ENCODE measurements around the gene EXOC6.

Gene EXOC6

DNA sequence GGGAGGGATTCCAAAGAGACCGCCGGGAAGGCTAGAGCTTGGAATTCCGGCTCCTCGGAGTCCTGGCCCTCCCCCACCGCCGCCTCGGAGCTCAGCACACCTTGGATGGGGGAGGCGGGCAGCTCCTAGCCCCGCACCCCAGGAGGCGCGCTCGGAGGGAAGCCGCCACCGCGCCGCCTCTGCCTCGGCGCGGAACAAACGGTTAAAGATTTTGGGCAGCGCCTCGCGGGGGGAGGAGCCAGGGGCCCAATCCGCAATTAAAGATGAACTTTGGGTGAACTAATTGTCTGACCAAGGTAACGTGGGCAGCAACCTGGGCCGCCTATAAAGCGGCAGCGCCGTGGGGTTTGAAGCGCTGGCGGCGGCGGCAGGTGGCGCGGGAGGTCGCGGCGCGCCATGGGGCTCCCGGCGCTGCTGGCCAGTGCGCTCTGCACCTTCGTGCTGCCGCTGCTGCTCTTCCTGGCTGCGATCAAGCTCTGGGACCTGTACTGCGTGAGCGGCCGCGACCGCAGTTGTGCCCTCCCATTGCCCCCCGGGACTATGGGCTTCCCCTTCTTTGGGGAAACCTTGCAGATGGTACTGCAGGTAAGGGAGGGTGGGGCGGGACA lies 225.3 kb downstream of the EXOC6 start, which contains the start of gene CYP26A1:
Gene CYP26A1, plus strand, starts transcription at position 355 of the 608 bp plus-strand sequence. Its CDS starts 42 bp downstream, at position 397.
- H3K27ac ChIP-seq, result no peak within 1 kb of the TSS
- no peak for DNase-seq (ENCODE audit: low read depth, low spot score)

DNA sequence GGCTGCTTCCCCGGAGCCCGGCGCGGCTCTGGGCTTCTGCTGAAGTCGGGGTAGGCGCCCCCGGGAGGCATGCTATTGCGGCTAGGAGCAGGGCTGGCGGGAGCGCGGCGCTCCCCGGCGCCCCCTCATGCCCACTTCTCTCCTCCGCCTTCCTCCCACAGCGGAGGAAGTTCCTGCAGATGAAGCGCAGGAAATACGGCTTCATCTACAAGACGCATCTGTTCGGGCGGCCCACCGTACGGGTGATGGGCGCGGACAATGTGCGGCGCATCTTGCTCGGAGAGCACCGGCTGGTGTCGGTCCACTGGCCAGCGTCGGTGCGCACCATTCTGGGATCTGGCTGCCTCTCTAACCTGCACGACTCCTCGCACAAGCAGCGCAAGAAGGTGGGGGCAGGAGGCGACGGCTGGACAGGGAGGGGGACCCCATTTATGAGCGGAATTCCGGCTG lies 225.9 kb downstream of the EXOC6 start:
- H3K27ac ChIP-seq, result no peak overlapping the region
- no peak for DNase-seq (ENCODE audit: low read depth, low spot score)

DNA sequence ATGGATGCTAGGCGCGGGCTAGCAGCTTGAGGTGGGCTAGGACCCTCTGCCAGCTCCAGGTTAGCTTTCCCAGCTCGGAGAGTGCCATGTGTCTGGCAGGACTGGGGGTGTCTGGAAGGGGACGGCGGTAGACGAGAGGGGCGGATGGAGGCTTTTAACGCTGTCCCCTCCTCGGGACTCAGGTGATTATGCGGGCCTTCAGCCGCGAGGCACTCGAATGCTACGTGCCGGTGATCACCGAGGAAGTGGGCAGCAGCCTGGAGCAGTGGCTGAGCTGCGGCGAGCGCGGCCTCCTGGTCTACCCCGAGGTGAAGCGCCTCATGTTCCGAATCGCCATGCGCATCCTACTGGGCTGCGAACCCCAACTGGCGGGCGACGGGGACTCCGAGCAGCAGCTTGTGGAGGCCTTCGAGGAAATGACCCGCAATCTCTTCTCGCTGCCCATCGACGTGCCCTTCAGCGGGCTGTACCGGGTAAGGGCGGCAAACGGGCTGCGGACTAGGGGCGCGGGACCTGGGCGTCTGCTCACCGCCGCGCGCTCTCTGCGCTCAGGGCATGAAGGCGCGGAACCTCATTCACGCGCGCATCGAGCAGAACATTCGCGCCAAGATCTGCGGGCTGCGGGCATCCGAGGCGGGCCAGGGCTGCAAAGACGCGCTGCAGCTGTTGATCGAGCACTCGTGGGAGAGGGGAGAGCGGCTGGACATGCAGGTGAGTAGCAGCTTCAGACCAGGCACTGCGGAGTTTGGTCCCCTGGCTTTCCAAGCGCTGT lies 226.5 kb downstream of the EXOC6 start:
- DNase-seq (ENCODE audit: low read depth, low spot score), result no peak
- H3K27ac ChIP-seq, result no peak overlapping the region

DNA sequence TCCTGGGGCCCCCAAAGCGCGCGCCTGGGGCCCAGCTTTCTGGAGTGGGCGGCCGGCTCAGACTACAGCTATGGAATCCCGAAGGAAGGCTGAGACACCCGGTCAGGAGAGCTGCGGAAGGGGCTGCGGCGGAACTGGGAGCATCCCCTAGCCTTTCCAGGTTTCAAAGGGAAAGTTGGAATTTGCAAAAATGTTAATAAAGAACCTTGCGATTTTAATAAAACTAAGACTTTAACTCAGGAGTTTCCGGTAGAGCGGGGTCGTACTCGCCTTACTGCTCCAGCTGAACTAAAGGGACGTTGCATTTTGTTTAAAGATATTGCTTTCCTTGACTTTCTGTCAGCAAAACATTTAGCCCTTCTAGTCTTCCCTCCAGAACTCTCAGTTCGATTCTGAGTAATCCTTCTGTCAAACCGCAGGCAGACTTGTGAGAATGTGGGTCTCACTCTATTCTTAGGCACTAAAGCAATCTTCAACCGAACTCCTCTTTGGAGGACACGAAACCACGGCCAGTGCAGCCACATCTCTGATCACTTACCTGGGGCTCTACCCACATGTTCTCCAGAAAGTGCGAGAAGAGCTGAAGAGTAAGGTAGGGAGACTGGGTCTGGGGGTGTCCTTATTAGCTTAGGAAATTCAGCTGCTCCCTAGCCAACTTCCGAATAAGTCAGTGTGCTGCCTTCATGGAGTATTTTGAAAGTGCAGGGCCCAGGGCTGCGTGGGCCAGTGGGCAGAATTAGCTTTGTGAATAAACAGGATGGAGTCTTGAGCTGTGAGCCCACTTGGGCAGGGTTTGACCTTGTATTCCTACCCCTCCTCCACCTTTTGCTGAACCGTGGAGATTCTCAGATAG lies 227.3 kb downstream of the EXOC6 start:
- no peak for DNase-seq (ENCODE audit: low read depth, low spot score)
- no peak overlapping the region for H3K27ac ChIP-seq

DNA sequence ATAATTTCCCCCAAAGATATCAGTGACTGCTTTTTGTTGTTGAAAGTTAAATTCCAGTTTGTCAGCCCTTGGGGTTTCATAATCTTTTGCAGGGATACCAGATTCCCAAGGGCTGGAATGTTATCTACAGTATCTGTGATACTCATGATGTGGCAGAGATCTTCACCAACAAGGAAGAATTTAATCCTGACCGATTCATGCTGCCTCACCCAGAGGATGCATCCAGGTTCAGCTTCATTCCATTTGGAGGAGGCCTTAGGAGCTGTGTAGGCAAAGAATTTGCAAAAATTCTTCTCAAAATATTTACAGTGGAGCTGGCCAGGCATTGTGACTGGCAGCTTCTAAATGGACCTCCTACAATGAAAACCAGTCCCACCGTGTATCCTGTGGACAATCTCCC lies 228.6 kb downstream of the EXOC6 start:
- H3K27ac ChIP-seq, result no peak overlapping the region

DNA sequence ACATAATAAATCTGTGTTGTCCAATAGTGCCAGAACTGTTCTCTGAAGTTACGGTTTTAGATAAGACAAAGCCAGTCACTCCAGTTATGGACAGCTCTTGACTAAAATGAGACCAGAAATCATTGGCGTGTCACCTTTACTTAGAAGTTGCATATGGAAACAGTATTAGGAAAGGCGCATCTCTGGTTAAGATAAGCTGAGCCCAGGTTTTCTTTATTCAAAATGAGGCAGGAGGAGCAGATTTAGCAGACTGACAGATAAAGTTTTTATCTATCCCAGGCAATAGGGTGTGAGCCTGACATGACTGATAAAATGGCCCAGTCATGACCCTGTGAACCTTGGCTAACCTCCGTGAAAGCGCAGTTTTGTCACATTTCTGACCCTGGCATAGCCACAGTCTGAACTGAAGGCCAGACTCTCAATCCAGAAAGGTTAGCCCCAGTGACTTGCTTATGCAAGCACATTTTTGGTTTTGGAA lies 229.6 kb downstream of the EXOC6 start:
- no peak overlapping the region for H3K27ac ChIP-seq
- DNase-seq (ENCODE audit: low read depth, low spot score), result no peak

More for the DNA sequence above, 228.6 kb downstream of the EXOC6 start:
- DNase-seq (ENCODE audit: low read depth, low spot score), result no peak

DNA sequence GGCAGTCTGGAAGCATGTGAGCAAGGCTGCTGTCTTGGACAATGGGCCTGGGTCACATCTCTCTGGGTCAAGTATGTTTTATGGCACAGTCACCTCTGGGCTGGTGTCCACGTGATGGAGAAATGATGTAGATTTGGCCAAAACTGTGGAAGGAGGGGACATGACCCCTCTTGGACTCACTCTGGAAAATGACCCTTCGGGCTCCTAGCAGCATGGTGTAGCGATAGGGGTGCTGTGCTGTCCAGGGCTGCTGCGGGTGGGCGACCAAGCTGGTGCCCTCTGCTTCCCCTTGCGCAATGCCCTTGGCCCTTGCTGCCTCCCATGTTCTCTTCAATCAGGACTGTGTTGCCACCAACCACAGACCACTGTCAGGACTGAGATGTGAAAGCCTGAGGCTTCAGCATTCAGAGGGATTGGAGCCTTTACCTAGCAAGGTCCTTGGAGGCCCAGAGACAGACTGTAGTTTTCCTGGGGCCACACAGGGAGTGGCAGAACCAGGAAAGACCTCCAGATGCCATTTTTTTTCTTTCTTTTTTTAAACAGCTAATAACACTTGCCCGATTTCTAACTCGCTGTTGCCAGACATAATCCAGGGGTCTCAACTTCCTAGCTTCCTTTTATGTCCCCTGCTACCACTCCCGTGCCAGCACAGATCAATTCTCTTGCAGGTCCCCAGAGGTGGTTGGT lies 231.5 kb downstream of the EXOC6 start:
- no peak for DNase-seq (ENCODE audit: low read depth, low spot score)
- no peak overlapping the region for H3K27ac ChIP-seq

DNA sequence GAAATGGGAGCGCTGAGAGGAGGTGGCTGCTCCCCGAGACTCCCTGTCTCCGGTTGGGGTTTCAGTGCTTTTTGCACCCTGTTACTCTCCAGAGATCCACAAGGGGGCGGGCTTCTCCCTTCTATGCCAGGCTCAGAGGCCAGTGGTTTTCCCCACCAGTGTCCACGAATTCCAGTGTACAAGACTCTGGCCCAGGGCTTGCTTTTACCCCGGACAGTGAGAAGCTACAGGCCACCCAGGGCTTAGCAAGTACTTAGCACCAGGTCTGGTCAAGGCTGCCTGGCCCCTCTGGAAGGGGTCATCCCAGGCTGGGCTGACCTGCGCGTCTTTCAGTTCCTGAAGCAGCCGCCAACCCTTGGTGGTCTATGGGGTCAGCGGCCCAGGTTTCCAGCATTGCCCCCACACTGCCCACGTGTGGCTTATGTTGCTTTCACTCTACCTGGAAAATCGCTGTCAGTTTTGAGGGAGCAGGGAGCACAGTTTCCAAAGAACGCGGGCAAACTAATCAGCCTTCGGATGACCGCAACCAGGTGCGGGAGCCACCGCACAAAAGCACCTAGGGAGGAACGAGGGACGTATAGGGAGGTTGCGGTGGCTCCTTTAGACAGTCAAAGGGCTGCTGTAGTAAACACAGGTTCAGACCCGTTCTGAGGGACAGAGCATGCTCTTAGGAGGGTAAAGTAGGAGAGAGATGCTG lies 232.2 kb downstream of the EXOC6 start:
- no peak for DNase-seq (ENCODE audit: low read depth, low spot score)
- no peak overlapping the region for H3K27ac ChIP-seq

DNA sequence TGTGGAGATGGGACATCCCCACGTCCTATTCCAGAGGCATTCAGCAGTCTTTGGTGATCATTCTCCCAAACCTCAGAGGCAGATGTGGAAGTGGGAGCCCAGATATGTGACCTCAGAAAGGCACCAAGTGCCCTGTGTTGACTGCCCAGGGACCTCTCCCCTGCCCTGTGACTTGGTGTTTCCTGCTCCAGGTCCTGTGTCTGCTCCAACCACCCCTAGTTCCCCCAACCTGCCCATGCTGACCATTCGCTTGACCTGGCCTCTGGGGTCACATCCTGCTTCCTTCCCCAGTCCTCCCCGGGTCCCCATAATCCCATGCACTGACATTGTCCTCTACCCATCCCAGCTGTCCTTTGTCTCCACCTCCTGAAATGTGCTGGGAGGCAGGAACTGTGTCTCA lies 233.0 kb downstream of the EXOC6 start:
- DNase-seq (ENCODE audit: low read depth, low spot score), result no peak
- H3K27ac ChIP-seq, result no peak overlapping the region

DNA sequence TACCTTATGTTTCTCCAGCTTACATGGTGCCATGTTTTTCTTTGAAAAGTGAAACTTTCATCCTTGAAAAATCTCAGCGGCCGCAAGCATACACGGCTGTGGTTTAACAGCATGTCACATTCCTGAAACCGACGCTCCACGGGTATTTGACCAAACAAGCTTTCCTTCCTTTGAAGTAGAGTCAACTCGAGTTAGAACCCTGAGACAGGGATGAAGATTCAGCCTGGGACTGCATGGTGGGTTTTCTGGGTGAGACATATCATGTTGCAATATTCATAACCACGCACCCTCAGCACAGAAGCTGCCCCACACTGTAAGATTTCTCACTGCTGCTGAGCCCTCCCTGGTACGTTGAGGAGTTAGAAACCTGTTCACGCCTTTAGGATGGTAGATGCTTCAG lies 233.5 kb downstream of the EXOC6 start:
- no peak for DNase-seq (ENCODE audit: low read depth, low spot score)
- H3K27ac ChIP-seq, result no peak overlapping the region

DNA sequence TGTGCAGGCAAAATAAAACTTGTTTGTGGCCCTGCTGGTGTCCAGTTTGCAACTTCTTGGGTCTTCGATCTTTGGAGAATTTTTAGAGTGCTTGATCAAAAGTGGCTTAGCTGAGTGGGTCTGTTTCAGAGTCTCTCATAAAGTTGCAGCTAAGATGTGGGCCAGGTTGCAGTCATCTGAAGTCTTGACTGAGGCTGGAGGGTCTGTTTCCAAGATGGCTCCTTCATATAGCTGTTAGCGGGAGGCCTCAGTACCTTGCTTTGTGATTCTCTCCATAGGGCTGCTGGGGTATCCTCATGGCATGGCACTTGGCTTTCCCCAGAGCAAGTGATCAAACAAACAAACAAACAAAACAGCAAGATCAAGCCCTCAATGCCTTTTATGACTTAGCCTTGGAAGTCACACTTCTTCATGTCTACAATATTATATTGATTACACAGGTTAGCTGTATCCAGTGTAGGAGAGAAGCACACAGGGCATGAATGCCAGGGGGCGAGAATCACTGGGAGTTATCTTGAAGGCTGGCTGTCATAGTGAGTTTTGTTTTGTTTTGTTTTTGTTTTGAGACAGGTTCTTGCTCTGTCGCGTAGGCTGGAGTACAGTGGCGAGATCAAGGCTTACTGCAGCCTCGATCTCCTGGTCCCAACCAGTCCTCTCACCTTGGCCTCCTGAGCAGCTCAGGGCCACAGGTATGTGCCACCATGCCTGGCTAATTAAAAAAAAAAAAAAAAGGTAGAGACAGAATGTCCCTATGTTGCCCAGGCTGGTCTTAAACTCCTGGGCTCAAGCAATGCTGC lies 235.6 kb downstream of the EXOC6 start:
- DNase-seq (ENCODE audit: low read depth, low spot score), result no peak
- H3K27ac ChIP-seq, result no peak overlapping the region

DNA sequence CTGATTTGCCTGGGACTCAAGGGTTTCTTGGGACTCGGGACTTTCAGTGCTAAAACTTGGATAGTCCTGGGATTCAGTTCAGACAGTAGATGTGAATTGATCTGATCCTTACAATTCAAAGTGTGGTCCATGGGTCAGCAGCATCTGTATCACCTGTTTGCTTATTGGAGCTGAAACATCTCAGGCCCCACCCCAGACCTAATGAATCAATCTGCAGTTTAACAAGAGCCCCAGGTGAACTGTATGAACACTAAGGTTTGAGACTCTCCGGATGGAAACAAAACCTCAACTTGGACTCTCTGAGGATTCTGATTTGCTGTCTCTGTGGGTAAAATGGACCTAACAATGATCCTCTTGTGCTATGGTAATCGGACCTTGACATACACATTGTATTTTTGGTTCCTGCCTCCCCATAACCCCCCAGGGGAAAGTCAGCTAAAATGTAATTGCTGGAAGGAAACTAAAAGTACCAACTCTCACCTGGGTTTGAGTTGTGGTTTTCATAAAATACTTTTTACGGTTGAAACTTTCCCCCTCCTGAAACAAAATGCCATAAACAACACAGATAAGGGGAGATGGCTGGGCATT lies 237.0 kb downstream of the EXOC6 start:
- DNase-seq (ENCODE audit: low read depth, low spot score), result no peak
- no peak overlapping the region for H3K27ac ChIP-seq

DNA sequence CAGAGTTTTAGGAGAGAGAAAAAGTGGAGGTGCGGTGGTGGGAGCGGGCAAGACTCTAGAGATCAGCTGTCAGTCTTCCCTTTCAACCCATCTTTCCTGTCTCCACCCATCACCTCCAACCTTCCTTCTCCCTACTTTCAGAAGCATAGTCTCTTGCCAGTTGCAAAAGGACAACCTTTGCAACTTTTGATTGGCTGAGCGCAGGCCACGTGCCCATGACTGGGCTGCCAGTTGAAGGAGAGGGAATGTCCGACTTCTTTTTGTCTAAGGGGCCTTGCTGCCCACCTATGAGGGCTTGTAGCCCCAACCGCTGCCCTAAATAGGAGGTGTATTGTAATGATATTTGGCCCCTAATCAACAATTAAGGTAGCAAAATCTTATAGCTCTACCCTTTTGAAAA lies 238.0 kb downstream of the EXOC6 start:
- H3K27ac ChIP-seq, result no peak overlapping the region
- no peak for DNase-seq (ENCODE audit: low read depth, low spot score)

DNA sequence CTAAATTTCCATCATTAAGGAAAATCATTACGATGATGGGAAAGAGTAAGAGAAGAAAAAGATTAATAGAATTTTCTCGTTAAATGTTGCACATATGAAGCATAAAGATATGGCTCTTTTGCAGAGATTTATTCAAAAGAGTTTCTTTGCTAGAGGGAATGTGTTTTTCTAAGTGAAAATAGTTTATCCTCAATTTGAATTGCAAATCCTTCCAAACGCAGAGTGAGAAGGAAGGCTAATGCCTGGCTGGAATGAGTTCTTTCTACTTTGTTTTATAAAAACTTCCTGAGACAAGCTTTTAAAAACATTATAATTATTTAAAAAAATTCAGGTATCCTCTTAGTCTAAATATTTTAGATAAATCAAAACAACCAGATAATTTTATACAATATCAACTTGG lies 239.5 kb downstream of the EXOC6 start:
- no peak for DNase-seq (ENCODE audit: low read depth, low spot score)
- H3K27ac ChIP-seq, result no peak overlapping the region

DNA sequence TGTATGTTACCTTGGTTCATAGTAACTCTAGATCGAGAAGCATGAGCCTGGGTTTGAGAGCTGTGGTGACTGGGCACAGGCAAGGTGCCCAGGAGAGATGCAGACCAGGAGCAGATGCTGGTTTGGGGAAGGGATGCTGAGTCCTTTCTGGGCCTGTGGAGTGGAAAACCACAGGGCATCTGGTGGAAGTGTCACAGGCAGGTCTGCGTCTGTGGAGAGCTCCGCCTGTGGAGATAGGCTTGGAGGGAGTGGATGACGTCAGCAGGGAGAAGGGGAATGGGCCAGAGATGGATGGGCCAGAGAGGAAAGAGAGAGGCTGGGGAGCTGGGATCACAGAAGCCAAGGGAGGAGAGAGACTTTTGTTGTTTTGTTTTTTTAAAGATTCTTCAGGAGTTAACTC lies 240.1 kb downstream of the EXOC6 start:
- no peak for DNase-seq (ENCODE audit: low read depth, low spot score)

DNA sequence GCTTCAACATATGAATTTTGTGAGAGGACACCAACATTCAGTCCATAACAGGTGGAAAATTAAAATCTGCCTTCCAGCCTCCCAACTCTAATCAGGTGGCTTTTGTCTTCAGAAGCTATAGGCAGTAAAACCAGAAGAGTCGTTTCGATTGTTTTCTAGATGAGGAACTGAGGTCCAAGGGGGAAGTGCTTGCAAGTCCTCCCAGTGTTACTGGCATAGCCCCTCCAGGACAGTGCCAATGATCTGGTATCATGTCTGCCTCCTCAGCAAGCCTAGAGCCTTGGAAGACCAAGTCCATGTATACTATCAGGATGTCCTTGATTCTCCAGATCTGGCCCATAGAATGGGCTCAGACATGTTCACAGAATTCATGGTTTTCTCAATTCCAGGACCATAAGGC lies 242.3 kb downstream of the EXOC6 start:
- DNase-seq (ENCODE audit: low read depth, low spot score), result no peak
- H3K27ac ChIP-seq, result no peak overlapping the region

More for the DNA sequence above, 240.1 kb downstream of the EXOC6 start:
- no peak overlapping the region for H3K27ac ChIP-seq

DNA sequence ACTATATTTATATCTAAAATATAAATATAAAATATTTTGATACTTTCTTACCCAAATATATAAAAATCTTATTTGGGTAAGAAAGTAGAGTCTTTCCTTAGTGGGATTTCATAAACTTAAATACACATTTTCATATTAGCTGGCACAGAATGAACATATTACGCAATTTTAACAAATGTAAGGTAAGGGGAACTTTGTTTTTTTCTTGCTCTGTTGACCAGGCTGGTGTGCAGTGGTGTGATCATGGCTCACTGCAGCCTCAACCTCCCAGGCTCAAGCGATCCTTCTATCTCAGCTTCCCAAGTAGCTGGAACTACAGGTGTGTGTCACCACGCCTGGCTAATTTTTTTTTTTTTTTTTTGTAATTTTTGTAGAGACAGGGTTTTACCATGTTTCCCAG lies 243.6 kb downstream of the EXOC6 start:
- H3K27ac ChIP-seq, result no peak overlapping the region
- no peak for DNase-seq (ENCODE audit: low read depth, low spot score)

DNA sequence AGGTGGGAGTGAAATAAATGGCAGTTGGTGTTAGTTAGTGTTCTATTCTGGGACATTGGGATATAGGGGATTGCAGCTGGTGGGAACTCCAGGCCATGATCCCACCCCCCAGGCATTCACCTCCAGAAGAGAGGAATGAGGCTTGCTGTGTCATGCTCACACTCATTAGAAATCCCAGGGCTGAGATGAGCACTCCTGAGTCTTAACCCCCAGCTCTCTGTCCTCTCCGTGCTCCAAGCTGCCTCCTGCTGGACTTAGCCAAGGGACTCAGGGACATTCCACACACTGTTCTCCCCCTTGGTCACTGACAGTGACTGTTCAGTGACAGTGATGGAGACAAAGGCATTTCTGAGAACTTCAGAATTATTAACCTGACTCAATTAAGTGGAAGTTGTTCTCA lies 246.9 kb downstream of the EXOC6 start:
- no peak overlapping the region for H3K27ac ChIP-seq

DNA sequence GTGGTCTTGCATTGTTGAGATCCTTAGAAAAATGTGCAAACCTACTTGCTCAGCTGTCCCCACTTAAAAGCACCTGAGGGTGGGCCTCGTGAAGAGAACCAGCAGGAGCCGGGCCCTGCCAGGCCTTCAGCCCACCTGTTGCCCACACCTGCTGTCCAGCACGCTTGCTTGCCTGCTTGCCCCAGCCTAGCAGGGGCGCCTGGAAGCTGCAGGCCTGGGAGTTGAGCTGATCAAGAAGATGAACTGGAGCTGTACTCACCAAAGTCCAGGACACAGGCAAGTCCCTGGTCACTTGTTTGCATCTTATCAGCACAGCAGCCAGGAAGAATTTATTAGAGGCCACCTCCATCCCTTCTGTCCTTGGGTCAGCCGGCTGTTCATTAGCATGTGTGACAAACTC lies 248.6 kb downstream of the EXOC6 start:
- DNase-seq (ENCODE audit: low read depth, low spot score), result no peak
- no peak overlapping the region for H3K27ac ChIP-seq

More for the DNA sequence above, 246.9 kb downstream of the EXOC6 start:
- no peak for DNase-seq (ENCODE audit: low read depth, low spot score)
